GM21619 (cell line): ENCODE results near the gene CCDC172.
"Not testable (repeated sequence)": the region's sequence is repeated elsewhere in the genome, so short reads cannot be mapped to it uniquely, and the experiment has no call there.

Source experiments
- ATAC-seq: cut with Tn5 transposase; IDR thresholded peaks from one replicate; pipeline ENCODE4 v1.9.1; 2021; ENCODE audit not compliant: unreplicated experiment

CCDC172 gene

DNA sequence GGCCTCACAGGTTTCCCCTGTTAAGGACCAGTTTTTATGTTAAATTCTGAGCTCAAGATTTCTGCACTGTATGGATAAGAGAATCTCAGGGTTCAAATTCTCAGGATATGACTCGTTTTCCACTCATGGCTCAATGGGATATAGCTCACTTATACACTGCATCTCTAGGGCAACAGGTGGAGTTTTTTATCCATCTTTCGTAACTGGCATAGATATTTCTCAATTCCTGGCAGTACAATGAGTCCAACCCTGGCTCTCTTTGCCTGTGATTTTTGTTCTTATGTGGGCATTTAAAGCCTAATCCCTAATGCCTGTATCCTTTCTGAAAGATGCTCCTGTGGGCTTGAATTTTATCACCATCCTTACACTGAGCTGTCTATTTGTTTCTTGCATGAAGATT, 7.6 kb downstream of the CCDC172 start:
- ATAC-seq, result no peak

DNA sequence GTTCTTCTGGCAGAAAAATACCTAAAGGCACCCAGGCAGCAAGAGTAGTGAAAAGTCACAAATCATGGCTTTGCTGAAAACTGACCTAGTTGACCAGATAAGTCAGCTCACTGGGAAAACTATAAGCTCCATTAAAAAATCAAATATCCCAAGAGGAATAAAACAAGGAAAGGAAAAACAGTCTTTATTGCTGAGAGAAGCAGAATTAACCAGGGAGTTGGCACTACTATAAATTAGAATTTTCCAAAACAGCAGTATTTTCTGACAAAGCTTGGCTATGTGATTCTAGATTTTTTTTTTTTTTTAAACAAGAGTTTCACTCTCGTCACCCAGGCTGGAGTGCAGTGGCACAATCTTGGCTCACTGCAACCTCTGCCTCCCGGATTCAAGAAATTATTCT, 12.6 kb downstream of the CCDC172 start:
- no peak for ATAC-seq

GRCh38 chr10:116352125-116352524, 27.9 kb downstream of the CCDC172 start:
- ATAC-seq, result no peak

- ATAC-seq, result no peak
Observed at GRCh38 chr10:116353817-116354216, 29.6 kb downstream of the CCDC172 start.

DNA sequence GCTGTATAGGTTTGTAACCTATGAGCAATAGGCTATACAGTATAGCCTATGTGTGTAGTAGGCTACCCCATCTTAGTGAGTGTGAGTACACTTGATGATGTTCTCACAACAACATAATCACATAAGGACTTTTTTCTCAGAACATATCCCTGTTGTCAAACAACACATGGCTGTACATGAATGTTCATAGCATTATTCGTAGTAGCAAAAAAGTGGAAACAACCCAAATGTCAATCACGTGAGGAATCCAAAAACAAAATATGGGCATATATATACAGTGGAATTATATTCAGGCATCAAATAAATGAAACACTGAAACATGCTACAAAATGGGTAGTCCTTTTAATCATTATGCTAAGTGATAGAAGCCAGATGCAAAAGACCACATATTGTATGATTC, 31.1 kb downstream of the CCDC172 start:
- no peak for ATAC-seq

- no peak for ATAC-seq
Observed at GRCh38 chr10:116356833-116357232, 32.6 kb downstream of the CCDC172 start.

DNA sequence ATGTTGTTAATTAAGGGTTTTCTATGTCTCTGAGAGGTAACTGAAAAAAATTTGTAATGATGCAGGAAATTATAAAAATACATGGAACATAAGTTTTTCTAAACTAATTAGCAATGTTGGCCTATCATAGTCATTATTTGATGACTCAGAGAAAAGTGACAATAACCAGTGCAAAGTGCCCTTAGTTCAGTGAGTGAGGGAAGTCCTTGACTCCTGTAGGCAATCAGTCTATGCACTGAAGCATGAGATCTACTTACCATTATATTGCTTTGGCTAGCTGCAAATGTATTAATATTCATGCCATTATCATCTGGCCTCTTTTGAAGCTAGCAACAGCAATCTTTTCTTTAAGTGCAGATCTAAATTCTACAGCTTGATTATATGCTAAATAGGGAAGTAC, 40.6 kb downstream of the CCDC172 start:
- ATAC-seq, result no peak

- ATAC-seq, result no peak
Observed at GRCh38 chr10:116371737-116372136, 47.5 kb downstream of the CCDC172 start.

- no peak for ATAC-seq
Observed at GRCh38 chr10:116382290-116382689, 58.0 kb downstream of the CCDC172 start.

- no peak for ATAC-seq
Observed at GRCh38 chr10:116385311-116385710, 61.1 kb downstream of the CCDC172 start.

- peak; percentile 69 for ATAC-seq
Observed at GRCh38 chr10:116385994-116386809, 62.0 kb downstream of the CCDC172 start.

DNA sequence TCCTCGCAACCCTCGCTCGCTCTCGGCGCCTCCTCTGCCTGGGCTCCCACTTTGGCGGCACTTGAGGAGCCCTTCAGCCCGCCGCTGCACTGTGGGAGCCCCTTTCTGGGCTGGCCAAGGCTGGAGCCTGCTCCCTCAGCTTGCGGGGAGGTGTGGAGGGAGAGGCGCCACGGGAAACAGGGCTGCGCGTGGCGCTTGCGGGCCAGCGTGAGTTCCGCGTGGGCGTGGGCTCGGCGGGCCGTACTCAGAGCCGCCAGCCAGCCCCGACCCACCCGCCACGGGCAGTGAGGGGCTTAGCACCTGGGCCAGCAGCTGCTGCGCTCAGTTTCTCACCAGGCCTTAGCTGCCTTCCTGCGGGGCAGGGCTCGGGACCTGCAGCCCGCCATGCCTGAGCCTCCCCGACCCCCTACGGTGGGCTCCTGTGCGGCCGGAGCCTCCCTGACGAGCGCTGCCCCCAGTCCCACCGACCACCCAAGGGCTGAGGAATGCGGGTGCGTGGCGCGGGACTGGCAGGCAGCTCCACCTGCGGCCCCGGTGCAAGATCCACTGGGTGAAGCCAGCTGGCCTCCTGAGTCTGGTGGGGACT, 69.1 kb downstream of the CCDC172 start:
- ATAC-seq, result not testable (repeated sequence)

DNA sequence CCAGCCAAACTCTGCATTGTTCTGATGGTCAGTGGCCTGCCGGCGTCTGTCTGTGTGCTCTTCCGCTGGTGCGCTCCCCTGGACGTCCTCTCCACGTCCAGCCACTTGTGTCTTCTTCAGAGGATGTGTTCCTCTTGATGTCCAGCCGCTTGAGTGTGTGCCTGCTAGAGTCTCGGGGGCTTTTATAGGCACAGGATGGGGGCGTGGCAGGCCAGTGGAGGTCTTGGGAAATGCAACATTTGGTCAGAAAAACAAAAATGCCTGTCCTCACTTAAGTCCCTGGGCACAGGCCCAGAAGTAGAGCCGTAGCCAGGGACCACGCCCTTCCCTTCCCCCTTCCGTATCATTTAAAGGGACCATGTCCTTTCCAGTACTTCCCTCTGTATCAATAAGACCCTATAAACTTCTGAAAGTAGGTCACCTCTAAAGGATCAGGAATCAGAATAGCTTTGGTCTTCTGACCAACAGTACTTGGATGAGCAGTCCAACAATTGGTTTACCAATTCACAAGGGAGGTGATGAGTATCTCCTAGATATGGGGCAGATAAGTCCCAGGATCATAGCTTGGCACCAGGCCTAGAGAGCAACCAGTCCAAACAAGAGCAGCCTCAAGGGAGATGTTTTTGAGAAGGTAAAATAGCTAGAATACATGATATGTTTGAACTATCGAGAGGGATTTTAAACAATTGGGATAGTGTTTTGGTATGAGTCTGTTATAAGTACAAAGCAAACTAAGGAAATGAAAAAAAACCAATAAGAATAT, 71.2 kb downstream of the CCDC172 start:
- ATAC-seq, result no peak

- no peak for ATAC-seq
Observed at GRCh38 chr10:116398224-116398623, 74.0 kb downstream of the CCDC172 start.

DNA sequence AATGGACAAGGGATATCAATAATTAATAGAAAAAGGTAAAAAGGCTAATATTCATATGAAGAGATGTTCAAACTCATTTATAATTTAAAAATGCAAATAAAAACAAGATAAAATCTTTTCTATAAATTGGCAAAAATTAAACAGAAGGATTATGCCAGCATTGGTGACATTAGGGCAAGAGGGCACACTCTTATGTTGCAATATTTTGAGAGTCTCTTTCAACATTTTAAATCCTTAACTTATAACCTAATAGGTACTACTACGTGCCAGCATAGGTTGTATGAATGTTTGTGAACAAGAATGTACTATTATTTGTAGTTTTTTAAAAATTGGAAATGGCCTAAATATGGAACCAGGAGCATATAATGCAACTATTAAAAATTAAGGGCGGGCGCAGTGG, 78.6 kb downstream of the CCDC172 start:
- ATAC-seq, result no peak

- ATAC-seq, result no peak
Observed at GRCh38 chr10:116403740-116404250, 79.5 kb downstream of the CCDC172 start.

DNA sequence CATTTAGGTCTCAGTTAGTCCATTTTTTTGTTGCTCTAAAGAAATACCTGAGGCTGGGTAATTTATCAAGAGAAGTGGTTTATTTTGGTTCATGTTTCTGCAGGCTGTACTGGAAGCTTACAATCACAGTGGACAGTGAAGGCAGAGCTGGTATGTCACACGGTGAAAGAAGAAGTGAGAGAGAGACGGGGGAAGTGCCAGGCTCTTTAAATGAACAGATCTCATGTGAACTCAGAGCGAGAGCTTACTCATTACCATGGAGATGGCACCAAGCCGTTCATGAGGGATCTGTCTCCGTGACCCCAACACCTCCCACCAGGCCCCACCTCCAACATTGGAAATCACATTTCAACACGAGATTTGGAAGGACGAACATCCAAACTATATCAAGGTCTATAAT, 84.5 kb downstream of the CCDC172 start:
- ATAC-seq, result peak; percentile 54

DNA sequence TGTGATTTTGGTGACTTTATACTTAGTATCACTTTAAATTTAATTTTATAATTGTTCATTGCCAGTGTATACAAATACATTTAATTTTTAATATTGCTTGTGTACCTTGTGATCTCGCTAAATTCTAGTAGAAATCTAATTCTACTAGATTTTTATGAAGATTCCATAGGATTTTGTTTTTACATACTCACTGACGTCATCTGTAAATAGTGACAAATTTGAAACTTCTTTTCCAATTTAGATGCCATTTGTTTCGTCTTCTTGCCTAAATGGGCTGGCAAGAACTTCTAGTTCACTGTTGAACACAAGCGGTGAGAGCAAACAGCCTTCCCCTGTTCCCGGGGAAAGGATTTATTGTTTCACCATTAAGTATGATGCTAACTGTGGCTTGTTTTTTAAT, 86.1 kb downstream of the CCDC172 start:
- ATAC-seq, result no peak

DNA sequence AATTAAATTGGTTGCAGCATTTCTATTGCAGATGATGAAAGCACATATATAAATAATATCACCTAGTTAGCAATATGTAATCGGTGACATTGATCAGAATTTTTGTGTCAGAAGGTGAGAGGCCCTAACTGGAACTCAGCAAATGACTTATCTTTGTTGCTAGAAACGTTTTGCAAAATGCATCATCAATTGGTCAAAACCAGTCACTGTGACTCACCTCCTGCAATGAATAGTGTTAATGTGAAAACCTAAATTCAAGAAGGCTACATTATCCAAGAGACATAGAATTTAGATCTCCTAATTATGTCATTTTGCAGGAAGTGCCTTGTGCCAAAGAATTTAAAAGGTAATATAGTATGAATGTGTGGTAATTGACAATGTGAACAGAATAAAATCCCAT, 93.6 kb downstream of the CCDC172 start:
- ATAC-seq, result no peak

DNA sequence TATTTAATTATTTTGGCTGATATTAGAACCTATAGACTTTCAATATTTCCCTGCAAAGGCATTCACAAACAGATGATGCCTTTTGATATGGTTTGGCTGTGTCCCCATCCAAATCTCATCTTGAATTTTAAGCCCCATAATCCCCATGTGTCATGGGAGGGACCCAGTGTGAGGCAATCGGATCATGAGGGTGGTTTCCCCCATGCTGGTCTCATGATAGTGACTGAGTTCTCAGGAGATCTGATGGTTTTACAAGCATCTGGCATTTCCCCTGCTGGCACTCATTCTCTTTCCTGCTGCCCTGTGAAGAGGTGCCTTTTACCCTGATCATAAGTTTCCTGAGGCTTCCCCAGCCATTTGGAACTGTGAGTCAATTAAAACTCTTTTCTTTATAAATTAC, 94.1 kb downstream of the CCDC172 start:
- ATAC-seq, result no peak

GRCh38 chr10:116421815-116422214, 97.6 kb downstream of the CCDC172 start:
- no peak for ATAC-seq

- ATAC-seq, result no peak
Observed at GRCh38 chr10:116427671-116428070, 103.4 kb downstream of the CCDC172 start, which contains the start of gene PNLIPRP3. TSS of gene PNLIPRP3 (plus strand) at chr10:116427847. CDS start at chr10:116428013, 166 bp downstream.
